GM12872 (cell line): ENCODE measurements around the gene OSGIN1.
A peak's percentile ranks its signal among the peaks of the same experiment; 100 is the strongest.

ENCODE experiments used
- TF ChIP-seq, protein P1 (sequence below): IDR thresholded peaks from 3 replicates; pipeline ENCODE4 v1.5.1; 2011; ENCODE audit warnings: low read depth, mild to moderate bottlenecking, low read length, moderate library complexity; ENCODE audit not compliant: insufficient read depth

Gene OSGIN1

GRCh38 chr16:83990492-83990891 is 37.5 kb downstream of the OSGIN1 start:
- TF ChIP-seq, protein P1, sequence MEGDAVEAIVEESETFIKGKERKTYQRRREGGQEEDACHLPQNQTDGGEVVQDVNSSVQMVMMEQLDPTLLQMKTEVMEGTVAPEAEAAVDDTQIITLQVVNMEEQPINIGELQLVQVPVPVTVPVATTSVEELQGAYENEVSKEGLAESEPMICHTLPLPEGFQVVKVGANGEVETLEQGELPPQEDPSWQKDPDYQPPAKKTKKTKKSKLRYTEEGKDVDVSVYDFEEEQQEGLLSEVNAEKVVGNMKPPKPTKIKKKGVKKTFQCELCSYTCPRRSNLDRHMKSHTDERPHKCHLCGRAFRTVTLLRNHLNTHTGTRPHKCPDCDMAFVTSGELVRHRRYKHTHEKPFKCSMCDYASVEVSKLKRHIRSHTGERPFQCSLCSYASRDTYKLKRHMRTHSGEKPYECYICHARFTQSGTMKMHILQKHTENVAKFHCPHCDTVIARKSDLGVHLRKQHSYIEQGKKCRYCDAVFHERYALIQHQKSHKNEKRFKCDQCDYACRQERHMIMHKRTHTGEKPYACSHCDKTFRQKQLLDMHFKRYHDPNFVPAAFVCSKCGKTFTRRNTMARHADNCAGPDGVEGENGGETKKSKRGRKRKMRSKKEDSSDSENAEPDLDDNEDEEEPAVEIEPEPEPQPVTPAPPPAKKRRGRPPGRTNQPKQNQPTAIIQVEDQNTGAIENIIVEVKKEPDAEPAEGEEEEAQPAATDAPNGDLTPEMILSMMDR: no peak

DNA sequence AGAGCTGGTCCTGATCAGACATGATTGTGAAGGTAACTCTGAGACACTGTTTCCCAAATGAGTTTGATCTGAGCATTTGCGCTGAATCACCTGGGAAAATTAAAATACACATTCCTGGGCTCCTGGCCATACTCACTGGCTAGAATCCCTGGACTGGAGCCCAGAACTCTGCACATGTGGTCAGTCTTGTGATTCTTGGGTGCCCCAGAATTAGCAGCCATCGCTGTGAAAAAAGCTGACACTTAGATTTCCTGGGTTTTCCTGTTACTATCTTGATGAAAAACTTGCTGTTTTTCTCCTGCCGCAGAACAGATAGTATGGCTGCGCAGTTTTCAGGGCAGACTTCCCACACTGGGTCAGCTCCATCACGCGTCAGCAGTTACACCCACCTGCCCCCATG is 39.6 kb downstream of the OSGIN1 start:
- TF ChIP-seq, protein P1: no peak

DNA sequence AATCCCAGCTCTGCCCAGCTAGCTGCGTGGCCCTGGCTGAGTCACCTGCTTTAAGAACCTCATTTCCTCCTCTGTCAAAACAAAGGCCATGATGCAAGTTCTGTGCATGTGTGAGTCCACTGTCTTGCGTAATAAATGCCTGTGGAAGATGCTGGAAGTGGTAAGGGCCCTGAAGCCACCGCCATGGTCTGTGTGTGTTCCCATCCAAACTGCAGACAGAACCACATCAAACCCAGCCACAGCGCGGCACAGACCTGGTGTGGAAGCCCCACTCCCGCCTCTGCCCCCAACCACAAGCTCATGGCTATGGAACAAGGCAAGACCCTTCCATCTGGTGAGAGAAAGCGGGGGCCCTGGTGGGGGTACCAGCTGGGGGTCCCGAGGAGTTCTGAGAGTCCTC is 41.0 kb downstream of the OSGIN1 start:
- TF ChIP-seq, protein P1: no peak

DNA sequence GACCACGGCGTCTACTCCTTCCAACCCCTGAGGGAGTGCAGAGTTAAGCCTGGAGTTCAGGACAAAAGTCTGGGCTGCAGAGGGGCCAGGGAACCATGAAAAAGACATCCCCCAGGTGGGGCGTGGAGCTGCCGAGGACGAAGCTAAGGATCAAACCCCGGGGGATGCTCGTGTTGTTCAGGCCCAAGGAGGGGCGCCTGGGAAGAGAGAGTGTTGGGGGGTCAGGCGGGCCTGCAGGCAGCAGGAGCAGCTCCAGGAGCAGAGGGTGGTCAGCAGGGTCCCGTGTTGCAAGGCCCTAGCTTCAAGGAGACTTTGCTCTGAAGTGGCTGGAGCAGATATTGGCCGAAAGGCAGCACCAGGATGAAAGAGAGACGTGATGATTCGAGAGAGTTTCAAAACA is 41.7 kb downstream of the OSGIN1 start:
- TF ChIP-seq, protein P1: no peak

DNA sequence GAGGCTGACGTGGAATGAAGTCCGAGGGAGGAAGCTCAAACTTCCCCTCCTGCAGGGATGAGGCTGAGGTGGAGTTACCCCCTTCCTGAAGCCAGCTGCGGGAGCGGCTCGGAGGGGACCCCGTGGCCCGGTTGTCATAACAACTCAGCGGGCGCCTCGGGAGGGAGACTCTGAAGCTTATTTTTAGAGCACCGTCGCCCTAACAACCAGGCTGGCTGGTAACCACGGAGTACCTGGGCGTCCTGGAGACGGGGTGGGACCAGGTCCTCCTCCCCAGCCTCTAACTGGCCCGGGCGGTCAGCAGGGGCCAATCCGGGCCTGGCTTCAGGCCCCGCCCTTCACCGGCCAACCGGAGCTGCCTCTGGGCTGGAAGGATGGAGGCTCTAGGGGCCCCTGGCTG is 42.7 kb downstream of the OSGIN1 start:
- TF ChIP-seq, protein P1: no peak

DNA sequence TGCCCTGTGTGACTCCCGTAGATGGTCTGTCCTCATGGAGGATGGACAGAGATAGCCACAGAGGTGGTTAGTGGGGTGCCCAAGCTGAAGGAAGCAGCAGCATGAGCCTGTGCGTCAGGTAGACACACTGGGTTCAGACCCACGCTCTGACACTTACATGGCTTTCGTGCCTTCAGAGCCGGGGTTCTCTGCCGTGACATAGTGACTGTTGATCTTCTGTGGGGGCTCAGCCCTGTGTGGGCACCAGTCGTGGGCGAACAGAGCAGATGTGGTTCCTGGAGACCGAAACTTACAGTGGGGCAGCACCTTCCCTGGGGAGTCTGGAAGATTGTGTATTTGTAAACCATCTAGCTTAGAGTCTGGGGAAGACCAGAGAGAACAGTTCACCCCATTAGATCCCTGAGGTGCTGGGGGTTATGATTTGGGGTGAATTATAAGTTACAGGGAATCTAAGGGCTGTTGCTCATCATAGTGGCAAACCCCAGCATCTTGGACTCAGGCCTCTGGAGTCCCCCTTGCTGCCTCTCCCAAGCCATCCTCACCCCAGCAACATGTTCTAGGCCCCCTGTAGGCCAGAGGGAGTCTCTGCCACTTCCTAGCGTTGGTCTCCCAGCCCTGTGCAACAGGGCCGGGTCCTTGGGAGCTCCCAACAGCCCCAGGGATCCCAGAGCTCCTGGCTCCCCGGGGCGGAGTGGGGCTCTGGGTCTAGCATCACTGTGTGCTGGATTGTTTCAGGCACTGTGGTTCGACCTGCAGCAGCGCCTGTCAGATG is 43.6 kb downstream of the OSGIN1 start:
- TF ChIP-seq, protein P1: peak; percentile 14; the same call in 1 of the 3 replicates

- TF ChIP-seq, protein P1: no peak
These were observed 45.1 kb downstream of the OSGIN1 start for GRCh38 chr16:83998091-83998490.
